RWPE2 (cell line): ENCODE results near the gene SSBP3.

ENCODE experiments used
- ATAC-seq: fragments of 200-7000 bp; cut with Tn5 transposase; 3 replicates; pipeline ENCODE4 v1.9.1; 2021; ENCODE audit warnings: low read depth
- DNase-seq: peaks from one replicate; pipeline ENCODE4 v3.0.0-alpha.2; 2020; ENCODE audit warnings: low spot score
- H3K27ac ChIP-seq: fragments of 450-650 bp; 2 replicates; pipeline ENCODE4 v1.5.1; 2017; ENCODE audit warnings: mild to moderate bottlenecking; ENCODE audit not compliant: poor library complexity, severe bottlenecking
- H3K27me3 ChIP-seq: fragments of 250-450 bp; sonication (Bioruptor Pico); 2 replicates; pipeline ENCODE4 v1.5.1; 2021; ENCODE audit warnings: mild to moderate bottlenecking, moderate library complexity; ENCODE audit not compliant: insufficient read depth, poor library complexity, severe bottlenecking
- H3K36me3 ChIP-seq: fragments of 250-450 bp; sonication (Bioruptor Pico); 2 replicates; pipeline ENCODE4 v1.5.1; 2020; ENCODE audit warnings: low read depth, mild to moderate bottlenecking, moderate library complexity
- H3K4me1 ChIP-seq: fragments of 250-450 bp; sonication (Bioruptor Pico); 2 replicates; pipeline ENCODE4 v1.5.1; 2021; ENCODE audit warnings: mild to moderate bottlenecking, moderate library complexity; ENCODE audit not compliant: insufficient read depth, poor library complexity, severe bottlenecking
- H3K4me3 ChIP-seq: fragments of 250-450 bp; sonication (Bioruptor Pico); 2 replicates; pipeline ENCODE4 v1.5.1; 2021; ENCODE audit warnings: mild to moderate bottlenecking, moderate library complexity; ENCODE audit not compliant: severe bottlenecking
- H3K9me3 ChIP-seq: fragments of 250-450 bp; sonication (Bioruptor Pico); 2 replicates; pipeline ENCODE4 v1.5.1; 2021; ENCODE audit warnings: mild to moderate bottlenecking, moderate library complexity; ENCODE audit not compliant: severe bottlenecking
- CTCF ChIP-seq: fragments of 450-650 bp; IDR thresholded peaks from one replicate; pipeline ENCODE4 v1.5.1; 2017; ENCODE audit warnings: mild to moderate bottlenecking, moderate library complexity; ENCODE audit not compliant: poor library complexity, severe bottlenecking

The SSBP3 gene

GRCh38 chr1:54331843-54332463 is 74.2 kb downstream of the SSBP3 start:
- ATAC-seq: no peak
- no peaks in the 10 kb centered on the region for H3K36me3 ChIP-seq
- H3K27me3 ChIP-seq: no peaks in the 10 kb centered on the region
- no peak overlapping the region for H3K27ac ChIP-seq
- H3K4me3 ChIP-seq: no peak overlapping the region
- TF ChIP-seq CTCF: no peak
- no peaks in the 10 kb centered on the region for H3K9me3 ChIP-seq
- DNase-seq: no peak
- peaks cover 20% of the 10 kb centered on the region for H3K4me1 ChIP-seq

DNA sequence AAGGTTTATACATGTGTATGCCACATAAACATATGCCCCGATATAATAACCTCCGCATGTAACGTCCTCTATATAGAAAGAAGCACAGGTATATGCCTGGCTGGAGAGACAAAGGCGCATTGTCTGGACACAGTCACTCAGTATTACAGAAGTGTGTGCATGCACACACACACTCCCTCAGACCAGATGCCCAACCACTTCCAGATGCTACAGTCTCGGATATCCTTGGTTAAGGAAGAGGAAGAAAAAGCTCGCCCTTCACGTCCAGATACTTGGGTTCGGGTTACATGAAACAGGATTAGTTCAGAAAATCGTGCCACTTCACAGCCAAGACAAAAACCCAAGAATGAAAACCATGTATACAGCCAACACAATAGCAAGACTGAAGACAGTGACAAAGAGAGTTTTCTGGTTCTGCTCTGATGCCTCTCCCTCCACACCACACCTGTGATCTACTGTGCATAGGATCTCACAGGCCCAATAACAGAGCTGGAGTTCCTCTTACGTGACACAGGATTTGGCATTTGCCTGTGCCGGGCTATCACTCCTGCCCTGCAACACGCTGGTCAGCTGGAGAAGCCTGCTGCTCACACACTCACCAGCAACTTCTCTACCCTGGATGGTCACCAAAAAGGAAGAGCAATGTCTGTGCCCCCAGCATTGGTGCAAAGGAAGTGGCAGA is 75.0 kb downstream of the SSBP3 start:
- H3K4me1 ChIP-seq: peaks cover 19% of the 10 kb centered on the region
- no peak for ATAC-seq
- no peak for DNase-seq
- no peak overlapping the region for H3K4me3 ChIP-seq
- no peak overlapping the region for H3K27ac ChIP-seq
- TF ChIP-seq CTCF: no peak
- H3K27me3 ChIP-seq: no peaks in the 10 kb centered on the region
- H3K9me3 ChIP-seq: no peaks in the 10 kb centered on the region
- no peaks in the 10 kb centered on the region for H3K36me3 ChIP-seq

DNA sequence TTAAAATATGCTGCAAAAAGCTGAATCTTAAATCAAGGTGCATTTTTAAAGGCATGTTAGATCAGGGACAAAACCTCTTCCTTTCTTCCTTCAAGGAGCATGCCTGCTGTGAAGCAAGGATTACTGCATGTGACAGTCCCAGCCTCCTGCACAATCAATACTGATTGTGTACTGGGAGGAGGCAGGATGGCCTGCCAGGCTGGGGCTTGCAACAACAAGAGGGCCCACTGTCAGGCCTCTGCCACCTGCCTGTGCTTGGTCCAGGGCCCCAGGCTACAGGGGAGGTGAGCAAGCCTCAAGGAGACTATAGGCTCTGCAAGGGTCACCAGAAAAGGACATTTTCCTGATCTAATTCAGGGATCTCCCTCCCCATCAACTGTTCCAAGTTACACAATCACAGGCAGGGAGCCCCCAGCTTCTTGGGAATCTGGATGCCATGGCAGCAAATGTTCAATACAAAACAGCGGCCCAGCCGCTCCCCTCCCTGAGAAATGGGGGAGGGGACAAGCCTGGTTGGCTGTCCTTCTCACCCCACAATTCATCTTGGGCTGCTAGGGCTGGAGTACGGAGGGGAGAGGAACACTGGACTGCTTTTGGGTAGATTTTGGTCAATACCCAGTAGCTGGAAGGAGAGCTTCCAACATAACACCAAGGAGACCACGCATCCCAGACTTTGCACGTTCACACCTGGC is 76.7 kb downstream of the SSBP3 start:
- DNase-seq: no peak
- H3K4me1 ChIP-seq: peaks cover 8% of the 10 kb centered on the region

DNA sequence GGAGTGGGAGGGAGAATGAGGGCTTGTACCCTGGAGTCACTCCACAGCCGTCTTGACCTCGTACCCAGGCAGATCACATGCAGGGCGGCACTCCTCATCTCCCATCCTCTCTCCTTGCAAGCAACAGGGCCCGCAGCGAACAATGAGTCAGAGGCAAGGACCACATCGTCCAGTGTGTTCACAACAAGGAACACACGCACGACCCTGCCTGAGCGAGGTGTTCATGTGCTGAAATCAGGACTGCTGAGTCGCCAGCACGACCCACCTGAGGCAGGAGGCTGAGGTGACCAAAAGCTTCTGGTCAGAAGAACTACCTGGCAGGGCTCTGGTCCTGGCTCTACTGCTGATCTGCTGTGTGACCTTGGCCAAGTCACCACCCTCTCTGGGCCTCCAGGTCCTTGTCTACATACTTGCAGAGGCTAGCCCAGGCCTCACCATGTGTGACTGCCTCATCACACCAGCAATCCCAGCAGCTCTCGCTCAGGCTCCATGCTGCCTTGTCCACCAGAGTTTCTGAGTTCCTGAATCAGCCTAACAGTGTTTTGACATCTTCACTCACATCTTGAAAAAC is 78.0 kb downstream of the SSBP3 start:
- TF ChIP-seq CTCF: no peak
- H3K27ac ChIP-seq: no peak overlapping the region
- no peak for ATAC-seq
- H3K9me3 ChIP-seq: no peaks in the 10 kb centered on the region
- H3K4me3 ChIP-seq: no peak overlapping the region
- no peaks in the 10 kb centered on the region for H3K36me3 ChIP-seq
- peaks cover 21% of the 10 kb centered on the region for H3K4me1 ChIP-seq
- no peak for DNase-seq
- H3K27me3 ChIP-seq: no peaks in the 10 kb centered on the region

More for the DNA sequence above, 76.7 kb downstream of the SSBP3 start:
- H3K4me3 ChIP-seq: no peak overlapping the region
- no peaks in the 10 kb centered on the region for H3K9me3 ChIP-seq
- no peak for ATAC-seq
- no peaks in the 10 kb centered on the region for H3K27me3 ChIP-seq
- no peaks in the 10 kb centered on the region for H3K36me3 ChIP-seq
- no peak for TF ChIP-seq CTCF
- H3K27ac ChIP-seq: no peak overlapping the region
